Subcutaneous adipose tissue (tissue), 4 donors: ENCODE data around the gene CD8B2. TPM values are rescaled to one million over a fixed set of nuclear protein-coding genes. Genes with fewer than 3 reads are reported as not detected.

Experiments
- total RNA-seq, 4 donors: library from RNA; depleted of rRNA; stranded (reverse); fragments of >200 nt; gene quantifications; one replicate each; pipeline ENCODE4 v1.1.0, GENCODE V29; 2016
- TF ChIP-seq, protein P1 (sequence below): fragments of 450-650 bp; IDR thresholded peaks from one replicate; pipeline ENCODE4 v1.5.1; 2016; ENCODE audit warnings: low read depth, mild to moderate bottlenecking, control low read depth, antibody characterized with exemption, moderate library complexity

The CD8B2 gene
- total RNA-seq, 4 donors from 2014 or later, result not detected

DNA sequence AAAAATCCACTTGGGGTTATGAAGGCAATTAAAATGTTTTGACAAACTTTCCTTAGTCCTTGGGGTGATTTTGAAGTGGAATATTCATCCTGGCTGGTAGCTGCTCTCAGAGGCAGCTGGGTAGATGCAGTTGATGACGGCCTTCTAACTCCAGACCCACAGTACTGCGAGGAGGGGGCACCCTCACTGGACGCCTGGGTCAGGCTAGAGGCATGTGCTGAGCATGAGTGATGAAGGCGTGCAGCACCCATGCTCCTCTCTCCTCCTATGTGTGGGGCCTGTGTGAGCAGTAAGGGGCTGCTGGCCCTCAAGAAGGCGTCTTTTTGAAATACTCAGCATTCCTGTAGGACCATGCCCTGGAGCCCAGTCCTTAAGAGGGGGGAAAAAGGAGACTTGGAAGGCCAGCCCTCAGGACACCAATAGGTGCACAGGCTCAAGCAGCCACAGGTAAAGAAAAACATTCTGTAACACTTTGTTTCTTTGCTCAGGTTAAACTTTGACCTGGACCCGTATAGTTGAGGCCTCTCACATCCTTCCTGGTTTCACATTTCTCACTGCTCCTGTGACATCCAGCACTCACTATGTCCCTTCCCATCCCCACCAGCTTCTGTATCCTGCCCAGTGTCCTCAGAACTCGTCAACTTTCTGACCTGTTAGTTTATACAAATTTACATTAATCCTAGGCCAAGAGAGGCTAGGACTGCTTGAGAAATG is 64.4 kb downstream of the CD8B2 start:
- TF ChIP-seq, protein P1, sequence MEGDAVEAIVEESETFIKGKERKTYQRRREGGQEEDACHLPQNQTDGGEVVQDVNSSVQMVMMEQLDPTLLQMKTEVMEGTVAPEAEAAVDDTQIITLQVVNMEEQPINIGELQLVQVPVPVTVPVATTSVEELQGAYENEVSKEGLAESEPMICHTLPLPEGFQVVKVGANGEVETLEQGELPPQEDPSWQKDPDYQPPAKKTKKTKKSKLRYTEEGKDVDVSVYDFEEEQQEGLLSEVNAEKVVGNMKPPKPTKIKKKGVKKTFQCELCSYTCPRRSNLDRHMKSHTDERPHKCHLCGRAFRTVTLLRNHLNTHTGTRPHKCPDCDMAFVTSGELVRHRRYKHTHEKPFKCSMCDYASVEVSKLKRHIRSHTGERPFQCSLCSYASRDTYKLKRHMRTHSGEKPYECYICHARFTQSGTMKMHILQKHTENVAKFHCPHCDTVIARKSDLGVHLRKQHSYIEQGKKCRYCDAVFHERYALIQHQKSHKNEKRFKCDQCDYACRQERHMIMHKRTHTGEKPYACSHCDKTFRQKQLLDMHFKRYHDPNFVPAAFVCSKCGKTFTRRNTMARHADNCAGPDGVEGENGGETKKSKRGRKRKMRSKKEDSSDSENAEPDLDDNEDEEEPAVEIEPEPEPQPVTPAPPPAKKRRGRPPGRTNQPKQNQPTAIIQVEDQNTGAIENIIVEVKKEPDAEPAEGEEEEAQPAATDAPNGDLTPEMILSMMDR, result no peak

DNA sequence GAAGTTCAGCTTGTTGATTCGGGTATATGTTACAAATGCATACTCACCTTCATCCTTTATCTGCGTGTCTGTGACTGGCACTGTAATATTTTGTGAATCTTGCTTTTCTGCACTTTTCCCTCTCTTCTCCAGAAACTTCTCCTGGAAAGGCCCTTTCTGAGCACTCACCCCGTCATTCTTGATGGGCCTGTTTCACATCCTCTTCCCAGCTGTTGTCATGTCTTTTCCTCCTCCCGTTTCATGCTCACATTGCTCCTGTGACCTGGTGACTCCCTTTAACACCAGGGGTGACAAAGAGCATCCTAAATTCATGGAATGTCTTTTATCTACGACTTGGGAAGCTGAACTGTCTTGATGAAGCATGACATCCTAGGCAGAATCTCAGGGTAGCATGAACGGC is 65.8 kb downstream of the CD8B2 start:
- TF ChIP-seq, protein P1, result no peak

DNA sequence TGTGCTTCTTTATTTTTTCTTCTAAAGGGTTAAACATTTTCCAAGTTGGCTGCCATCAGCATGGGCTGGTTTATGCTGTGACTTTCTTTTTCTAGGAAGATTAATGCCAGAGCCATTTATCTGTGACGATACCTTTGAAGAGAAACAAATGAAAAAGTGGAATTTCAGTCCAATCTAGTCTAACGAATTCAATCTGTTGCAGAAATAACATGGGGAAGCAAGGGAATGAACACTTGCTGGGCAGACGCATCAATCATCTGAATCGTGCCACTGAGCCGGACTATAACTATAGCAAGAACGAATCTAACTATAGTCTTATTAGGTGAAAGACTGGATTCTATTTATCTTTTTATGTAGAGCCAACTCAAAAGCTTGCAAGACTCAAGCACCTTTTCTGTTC is 66.2 kb downstream of the CD8B2 start:
- TF ChIP-seq, protein P1, result no peak

DNA sequence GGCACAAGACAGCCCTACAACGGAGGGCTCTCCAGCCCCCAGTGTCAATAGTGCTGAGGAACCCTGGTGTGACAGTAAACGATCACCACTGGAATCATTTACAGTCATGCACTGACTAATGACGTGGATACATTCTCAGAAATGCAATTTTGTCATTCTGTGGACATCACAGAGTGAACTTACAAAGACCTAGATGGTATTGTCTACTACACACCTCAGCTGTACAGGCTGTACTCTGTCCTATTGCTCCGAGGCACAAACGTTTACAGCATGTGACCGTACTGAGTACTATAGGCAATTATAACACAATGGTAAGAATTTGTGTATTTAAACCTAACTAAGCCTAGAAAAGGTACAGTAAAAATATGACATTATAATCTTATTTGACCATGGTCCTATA is 67.2 kb downstream of the CD8B2 start:
- TF ChIP-seq, protein P1, result no peak

DNA sequence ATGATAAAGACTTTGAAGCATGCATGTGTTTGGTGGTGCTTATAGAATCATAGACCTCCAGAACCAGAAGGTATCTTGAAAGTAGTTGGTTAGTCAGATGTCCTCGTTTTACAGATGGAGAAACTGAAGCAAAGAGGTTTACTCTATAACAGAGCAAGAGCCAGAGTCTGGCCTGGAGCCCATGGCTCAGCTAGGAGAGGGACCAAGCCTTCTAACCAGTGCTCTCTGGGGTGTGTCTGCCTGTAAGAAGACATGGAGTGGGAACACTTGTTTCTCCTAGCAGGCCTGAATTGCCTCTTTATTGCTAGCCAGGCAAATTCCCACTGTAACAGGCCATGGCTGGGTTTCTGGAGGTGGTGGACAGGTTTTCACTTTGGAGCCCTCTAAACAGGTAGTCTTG is 67.9 kb downstream of the CD8B2 start:
- TF ChIP-seq, protein P1, result no peak

DNA sequence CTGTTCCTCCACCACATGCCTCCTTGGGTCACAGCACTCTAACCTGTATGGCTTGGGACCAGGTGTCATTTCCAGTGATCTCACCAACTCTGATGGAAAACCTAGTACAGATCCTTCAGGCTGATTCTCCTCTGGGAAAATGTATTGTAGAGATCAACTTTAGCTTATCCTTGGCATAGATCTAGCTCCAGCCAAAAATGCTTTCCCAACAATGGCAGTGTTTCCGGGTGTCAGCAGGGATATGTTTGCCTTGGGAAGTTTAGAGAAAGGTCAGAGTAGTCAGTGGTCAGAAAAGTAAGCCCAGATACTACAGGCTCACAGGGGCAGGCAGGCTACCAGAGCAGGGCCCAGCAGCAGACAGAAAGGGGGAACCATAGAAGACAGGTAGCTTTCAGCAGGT is 73.6 kb downstream of the CD8B2 start:
- TF ChIP-seq, protein P1, result no peak

DNA sequence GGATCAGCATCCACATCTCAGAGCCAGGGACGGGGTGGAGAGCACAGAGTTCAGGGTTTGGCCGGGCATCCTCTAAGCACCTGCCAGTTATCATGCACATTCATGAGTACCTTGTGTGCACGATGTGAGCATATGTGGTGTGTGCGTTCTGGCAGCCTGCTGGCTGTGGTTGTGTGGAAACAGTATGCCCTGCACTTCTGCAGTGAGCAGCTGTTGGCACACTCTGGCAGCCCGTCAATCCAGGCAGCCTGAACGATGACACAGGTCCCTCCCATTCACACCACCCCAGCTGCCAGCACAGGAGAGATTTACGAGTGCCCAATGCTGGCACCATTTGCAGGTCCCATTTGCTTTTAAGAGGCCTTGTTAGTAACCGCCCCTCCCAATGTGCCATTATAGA is 74.2 kb downstream of the CD8B2 start:
- TF ChIP-seq, protein P1, result no peak
